Adipocyte (in vitro differentiated cells): ENCODE measurements around the gene IRAG1.
A peak's percentile ranks its signal among the peaks of the same experiment; 100 is the strongest.

Source experiments
- DNase-seq: peaks from one replicate; pipeline ENCODE4 v3.0.0-alpha.2; 2015; ENCODE audit warnings: low read depth
- H3K27me3 ChIP-seq: replicated peaks from 2 replicates; pipeline ENCODE4 v1.7.0; 2013; ENCODE audit warnings: mild to moderate bottlenecking, low read length, moderate library complexity; ENCODE audit not compliant: control insufficient read depth, insufficient read depth
- H3K36me3 ChIP-seq: 2 replicates; pipeline ENCODE4 v1.7.0; 2013; ENCODE audit warnings: low read length, mild to moderate bottlenecking, moderate library complexity; ENCODE audit not compliant: control insufficient read depth, insufficient read depth, severe bottlenecking
- H3K4me1 ChIP-seq: 2 replicates; pipeline ENCODE4 v1.7.0; 2013; ENCODE audit warnings: mild to moderate bottlenecking, low read length, moderate library complexity; ENCODE audit not compliant: control insufficient read depth, insufficient read depth
- H3K4me3 ChIP-seq: 2 replicates; pipeline ENCODE4 v1.7.0; 2013; ENCODE audit warnings: mild to moderate bottlenecking, low read length, moderate library complexity
- H3K9ac ChIP-seq: 2 replicates; pipeline ENCODE4 v1.7.0; 2013; ENCODE audit warnings: mild to moderate bottlenecking, low read length, moderate library complexity
- H3K9me3 ChIP-seq: 2 replicates; pipeline ENCODE4 v1.7.0; 2013; ENCODE audit warnings: mild to moderate bottlenecking, low read length, moderate library complexity; ENCODE audit not compliant: control insufficient read depth

The IRAG1 gene

DNA sequence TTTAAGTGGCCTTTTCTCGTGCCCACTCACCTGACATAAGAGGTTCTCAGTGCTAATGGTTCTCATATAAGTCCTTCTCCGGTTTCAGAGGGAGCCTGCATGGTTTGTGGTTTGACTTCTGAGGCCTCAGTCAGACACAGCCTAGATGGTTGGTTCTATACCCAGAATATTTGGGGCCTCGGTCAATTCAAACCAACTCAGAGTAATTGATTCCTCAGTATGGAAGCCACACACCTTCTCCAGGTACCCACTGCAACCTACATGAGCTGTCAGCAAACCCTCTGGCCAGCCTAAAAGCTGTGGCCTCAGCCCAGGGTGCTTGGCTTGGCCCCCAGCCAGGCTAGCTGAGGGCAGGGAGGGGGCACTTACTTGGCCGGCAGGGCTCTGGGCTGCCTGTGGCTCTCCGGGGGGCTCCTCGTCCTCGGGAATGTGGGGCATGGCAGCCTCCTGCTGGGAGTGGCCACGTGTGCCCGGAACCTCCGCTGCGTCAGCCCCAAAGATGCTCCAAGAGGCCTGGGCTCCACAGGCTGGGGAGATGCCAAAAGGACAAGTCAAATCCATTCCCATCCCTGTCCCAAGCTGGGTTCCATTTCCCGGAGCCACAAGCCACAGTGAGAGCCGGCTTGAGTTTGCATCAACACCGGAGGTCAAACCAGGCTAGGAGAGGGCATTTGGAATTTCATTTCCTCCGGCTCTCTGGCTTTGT is 41.7 kb downstream of the IRAG1 start:
- peaks cover 36% of the 10 kb centered on the region for H3K36me3 ChIP-seq
- H3K9ac ChIP-seq: peak overlapping the region; percentile 17
- H3K27me3 ChIP-seq: no peaks in the 10 kb centered on the region
- no peak for DNase-seq
- H3K9me3 ChIP-seq: no peaks in the 10 kb centered on the region
- H3K4me1 ChIP-seq: peaks cover 35% of the 10 kb centered on the region
- H3K4me3 ChIP-seq: no peak overlapping the region

DNA sequence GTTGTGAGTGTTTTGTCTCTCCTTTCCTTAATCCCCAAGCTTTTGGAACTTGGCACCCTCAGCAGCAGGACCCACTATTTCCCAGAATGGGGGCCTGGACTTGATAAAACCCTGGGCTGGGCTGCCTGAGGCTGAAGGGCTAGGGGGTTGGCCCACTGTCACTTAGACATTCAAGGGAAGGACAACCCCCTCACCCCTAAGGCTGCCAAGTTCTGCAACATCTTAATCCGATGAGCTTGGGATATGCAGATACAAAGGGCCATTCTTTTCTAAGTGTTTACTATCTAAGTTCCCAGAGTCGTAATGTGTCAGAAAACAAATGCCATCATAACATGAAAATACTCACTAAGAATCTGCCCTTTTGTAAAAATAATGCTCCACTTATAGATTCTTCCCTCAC is 42.9 kb downstream of the IRAG1 start:
- H3K9me3 ChIP-seq: no peaks in the 10 kb centered on the region
- no peak overlapping the region for H3K4me3 ChIP-seq
- no peak for DNase-seq
- peaks cover 32% of the 10 kb centered on the region for H3K4me1 ChIP-seq
- no peak overlapping the region for H3K9ac ChIP-seq
- H3K36me3 ChIP-seq: peaks cover 32% of the 10 kb centered on the region
- no peaks in the 10 kb centered on the region for H3K27me3 ChIP-seq

DNA sequence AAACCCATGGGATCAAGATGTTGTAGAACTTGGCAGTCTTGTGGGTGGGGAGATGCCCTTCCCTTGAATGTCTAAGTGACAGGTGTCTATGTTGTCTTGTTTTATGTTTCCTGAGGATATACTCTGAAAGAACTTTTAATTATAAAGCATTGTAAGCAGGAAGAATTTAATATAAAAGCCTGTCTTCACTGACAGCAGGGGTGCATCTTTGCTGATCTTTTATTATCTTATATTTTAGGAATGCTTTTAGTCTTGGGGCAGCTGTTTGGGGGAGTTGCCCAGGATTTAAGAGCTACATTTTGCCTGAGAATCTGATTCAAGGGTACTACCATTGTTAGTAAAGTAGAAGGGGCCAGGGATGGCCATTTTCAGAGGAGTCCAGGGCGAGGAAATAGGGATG is 43.4 kb downstream of the IRAG1 start:
- DNase-seq: no peak
- no peaks in the 10 kb centered on the region for H3K27me3 ChIP-seq
- peaks cover 32% of the 10 kb centered on the region for H3K36me3 ChIP-seq
- no peaks in the 10 kb centered on the region for H3K9me3 ChIP-seq
- H3K9ac ChIP-seq: no peak overlapping the region
- H3K4me3 ChIP-seq: no peak overlapping the region
- peaks cover 30% of the 10 kb centered on the region for H3K4me1 ChIP-seq

DNA sequence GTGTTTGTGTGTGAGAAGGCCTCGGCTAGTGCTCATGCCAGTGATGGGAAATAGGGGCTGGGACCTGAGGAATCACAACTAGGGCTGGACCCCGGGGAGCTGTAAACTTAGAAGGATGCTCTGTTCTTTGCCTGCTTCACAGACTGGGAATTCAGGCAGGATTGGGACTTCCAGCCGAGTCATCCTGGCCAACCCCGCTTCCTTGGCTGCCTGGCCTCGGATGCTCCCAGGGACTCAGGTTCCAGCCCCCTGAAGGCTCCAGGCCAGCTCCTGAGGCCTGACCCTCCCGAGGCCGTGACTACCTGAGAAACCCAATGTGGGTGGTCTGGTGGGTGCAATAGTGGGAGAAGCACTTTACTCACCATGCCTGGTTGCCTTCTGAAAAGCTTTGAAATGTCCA is 44.7 kb downstream of the IRAG1 start:
- H3K9ac ChIP-seq: peak overlapping the region; percentile 45
- peaks cover 40% of the 10 kb centered on the region for H3K36me3 ChIP-seq
- no peaks in the 10 kb centered on the region for H3K9me3 ChIP-seq
- H3K4me3 ChIP-seq: no peak overlapping the region
- no peak for DNase-seq
- no peaks in the 10 kb centered on the region for H3K27me3 ChIP-seq
- H3K4me1 ChIP-seq: peaks cover 20% of the 10 kb centered on the region

DNA sequence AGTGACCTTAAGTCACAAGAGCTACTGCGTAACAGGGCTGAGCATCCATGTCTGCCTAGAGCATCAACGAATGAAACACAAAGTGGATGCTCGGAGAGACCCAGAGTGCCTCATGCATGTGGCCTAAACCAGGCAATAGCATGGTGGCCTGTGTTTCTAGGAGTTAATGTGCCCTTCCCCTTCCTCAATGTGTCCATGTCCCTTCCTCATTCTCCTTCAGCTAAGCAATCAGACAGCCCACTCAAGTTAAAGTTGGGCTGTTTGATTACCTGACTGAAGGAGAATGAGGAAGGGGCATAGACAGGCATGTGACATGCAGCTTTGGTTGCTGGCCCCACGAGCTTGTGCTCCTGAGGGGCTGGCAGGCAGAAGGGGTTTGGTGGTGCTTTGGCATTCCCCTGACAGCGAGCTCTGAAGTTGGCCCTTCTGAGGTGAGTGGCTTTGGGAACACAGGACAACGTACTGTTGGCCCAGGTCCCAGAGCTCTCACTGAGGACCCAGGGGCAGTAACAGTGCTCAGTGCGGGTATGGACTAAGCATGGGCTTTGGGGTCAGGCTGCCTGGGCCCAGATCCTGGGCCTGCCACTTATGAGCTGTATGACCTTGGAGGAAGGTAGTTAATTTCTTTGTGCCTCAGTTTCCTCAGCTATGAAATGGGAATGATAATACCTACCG is 46.7 kb downstream of the IRAG1 start:
- no peaks in the 10 kb centered on the region for H3K27me3 ChIP-seq
- H3K9me3 ChIP-seq: no peaks in the 10 kb centered on the region
- no peak overlapping the region for H3K4me3 ChIP-seq
- DNase-seq: no peak
- H3K9ac ChIP-seq: no peak overlapping the region
- peaks cover 14% of the 10 kb centered on the region for H3K4me1 ChIP-seq
- H3K36me3 ChIP-seq: peaks cover 39% of the 10 kb centered on the region

DNA sequence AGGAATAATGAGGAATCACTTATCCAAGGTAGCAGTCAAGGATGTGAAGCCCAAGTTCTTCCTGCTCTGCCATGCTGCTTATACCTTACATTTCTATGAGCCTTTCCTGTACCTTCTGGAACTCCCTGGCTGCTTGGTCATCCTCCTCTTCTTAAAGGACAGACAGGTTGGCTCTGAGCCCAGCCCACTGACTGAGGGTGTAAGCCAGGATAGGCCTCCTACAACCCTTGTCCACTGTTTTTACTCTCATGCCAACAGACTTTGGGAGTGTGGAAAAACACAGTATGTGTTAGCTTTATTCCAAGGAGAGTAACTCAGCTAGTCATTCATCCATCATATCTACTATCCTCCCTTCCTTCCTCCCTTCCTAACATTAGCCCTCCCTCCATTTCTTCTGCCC is 47.5 kb downstream of the IRAG1 start:
- no peaks in the 10 kb centered on the region for H3K27me3 ChIP-seq
- no peak overlapping the region for H3K9ac ChIP-seq
- peaks cover 11% of the 10 kb centered on the region for H3K4me1 ChIP-seq
- H3K36me3 ChIP-seq: peaks cover 39% of the 10 kb centered on the region
- H3K4me3 ChIP-seq: no peak overlapping the region
- no peaks in the 10 kb centered on the region for H3K9me3 ChIP-seq
- no peak for DNase-seq

DNA sequence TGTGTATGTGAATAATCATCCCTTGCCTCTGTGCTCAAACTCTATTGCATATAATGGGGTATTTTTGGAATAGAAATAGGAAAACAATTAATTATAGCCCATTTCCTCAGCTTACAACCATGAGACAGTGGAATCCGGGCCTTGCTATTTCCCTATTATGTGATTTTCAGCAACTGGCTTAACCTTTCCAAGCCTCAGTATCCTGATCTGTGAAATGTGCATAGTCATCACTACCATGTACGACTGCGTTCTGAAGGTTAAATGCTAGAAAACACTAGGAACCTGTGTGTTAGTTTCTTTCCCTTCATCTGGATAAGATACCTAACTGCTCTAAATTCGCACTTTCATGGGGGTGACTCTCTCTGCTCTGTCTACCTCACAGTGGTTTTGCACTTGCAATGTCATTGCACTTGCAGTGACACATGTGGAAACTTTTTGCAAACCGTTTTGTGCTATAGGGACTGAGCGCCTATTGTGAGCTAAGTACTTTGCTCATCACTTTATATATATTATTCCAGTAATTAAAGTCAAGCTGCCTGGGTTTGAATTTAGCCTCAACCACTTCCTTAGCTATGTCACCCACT is 48.3 kb downstream of the IRAG1 start:
- DNase-seq: no peak
- Histone ChIP-seq H3K4me1 (peaks cover 11% of the 10 kb centered on the region), H3K9me3 (no peaks in the 10 kb centered on the region), H3K9ac (no peak overlapping the region), H3K36me3 (peaks cover 35% of the 10 kb centered on the region), H3K27me3 (no peaks in the 10 kb centered on the region), H3K4me3 (no peak overlapping the region)
